Non-pigmented ciliary epithelial cell (primary cell): Measurements from ENCODE around the gene SMTNL2.
"Not testable (repeated sequence)": the region's sequence is repeated elsewhere in the genome, so short reads cannot be mapped to it uniquely, and the experiment has no call there.

Source experiments
- DNase-seq: peaks from one replicate; pipeline ENCODE4 v3.0.0-alpha.2; 2010; ENCODE audit warnings: low read depth

SMTNL2 gene

GRCh38 chr17:4634976-4635375 is 50.6 kb downstream of the SMTNL2 start:
- no peak for DNase-seq

GRCh38 chr17:4635823-4636375 is 51.6 kb downstream of the SMTNL2 start:
- no peak for DNase-seq

GRCh38 chr17:4636474-4637100 is 52.3 kb downstream of the SMTNL2 start:
- DNase-seq: no peak

- DNase-seq: not testable (repeated sequence)
Observed at GRCh38 chr17:4638766-4639165, 54.4 kb downstream of the SMTNL2 start.

- not testable (repeated sequence) for DNase-seq
Observed at GRCh38 chr17:4639301-4640059, 55.2 kb downstream of the SMTNL2 start.

DNA sequence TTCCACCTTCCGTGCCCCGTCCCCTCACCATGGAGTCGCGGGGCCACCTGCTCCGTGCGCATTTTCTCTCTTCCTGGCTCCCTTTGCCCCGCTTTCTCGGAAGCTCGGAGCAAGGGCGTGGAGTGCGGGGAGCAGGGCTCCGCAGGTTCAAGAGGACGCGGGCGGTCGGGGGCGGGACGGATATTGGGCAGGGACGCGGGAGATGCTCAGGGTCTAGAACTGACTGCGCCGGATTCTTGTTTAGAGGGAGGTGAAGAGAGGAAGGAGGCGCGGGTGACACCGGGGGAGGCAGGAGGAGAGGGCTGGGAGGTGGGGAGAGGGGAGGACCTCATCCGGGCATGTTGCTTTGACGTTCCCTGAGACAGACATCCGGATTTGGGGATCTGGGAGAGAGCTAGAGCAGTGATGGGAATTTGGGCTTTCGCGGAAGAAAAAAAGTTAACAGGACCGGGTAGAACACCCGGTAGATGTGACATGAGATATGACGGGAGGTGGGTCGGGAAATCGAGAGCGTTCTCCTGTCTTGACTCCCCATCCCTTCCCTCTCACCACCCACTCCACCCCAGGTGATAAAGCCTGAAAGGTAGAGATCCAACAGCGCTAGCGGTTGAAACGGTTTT is 56.4 kb downstream of the SMTNL2 start:
- not testable (repeated sequence) for DNase-seq

DNA sequence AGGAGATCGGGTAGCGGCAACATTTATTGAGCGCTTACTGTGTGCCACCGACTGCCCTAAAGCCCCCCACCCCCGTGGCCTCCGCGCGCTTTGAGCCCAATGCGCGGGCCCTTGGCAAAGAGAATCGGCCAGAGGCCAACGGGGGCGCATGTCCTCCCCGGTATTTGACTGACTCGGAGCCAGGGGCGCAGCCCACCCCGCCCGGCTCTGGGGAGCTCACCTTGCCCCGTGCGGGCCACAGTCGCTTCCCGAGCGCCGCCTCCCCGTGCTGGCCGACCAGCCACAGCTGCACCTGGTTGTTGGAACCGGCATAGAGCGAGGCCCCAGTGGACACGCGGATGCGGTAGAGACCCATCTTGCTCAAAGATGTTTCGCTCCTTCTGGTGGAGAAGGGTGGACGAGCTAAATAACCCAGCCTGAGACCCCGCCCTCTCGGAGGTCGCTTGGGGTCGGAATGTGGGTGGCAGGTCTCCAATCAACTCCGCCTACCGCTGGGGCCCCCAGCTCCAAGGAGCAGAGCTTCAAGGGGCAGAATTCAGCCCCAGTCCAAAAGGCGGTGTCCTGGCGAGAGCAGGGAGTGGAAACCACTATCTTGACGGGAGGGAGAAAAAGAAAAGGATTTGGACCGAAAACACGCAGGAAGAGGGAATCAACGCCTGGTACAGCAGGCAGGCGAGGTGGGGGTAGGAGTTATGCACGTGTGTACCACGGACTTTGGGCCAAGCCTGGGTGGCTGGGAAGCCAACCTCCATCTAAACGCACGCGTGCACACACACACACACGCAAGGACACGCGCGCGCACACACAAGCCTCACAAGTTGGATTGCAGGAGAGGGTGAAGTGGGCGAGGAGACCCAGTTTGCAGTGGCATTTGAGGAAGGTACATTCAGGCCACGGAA is 57.2 kb downstream of the SMTNL2 start, which contains the start of gene ALOX15:
Gene ALOX15 (minus strand): TSS at position 382 of the 899 bp plus-strand sequence. CDS start 27 bp downstream, at position 355.
- DNase-seq: no peak

GRCh38 chr17:4642286-4642685 is 58.0 kb downstream of the SMTNL2 start:
- no peak for DNase-seq

DNA sequence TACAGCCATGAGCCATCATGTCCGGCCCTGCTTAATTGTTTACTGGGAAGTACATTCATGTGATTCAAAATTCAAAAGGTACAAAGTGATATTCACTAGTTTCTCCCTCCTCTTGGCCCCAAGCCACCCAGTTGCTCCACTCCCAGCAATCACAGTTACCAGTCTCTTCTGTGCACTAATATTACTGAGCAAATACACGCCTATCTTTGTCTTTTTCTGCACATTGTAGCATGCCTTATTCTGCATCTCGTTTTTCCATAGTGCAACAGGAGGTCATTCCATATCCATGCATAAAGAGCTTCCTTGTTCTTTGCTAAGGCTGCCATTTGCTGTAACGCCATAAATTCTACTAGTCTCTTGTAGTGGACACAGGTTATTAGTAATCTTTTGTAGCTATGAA is 59.3 kb downstream of the SMTNL2 start:
- no peak for DNase-seq

- no peak for DNase-seq
Observed at GRCh38 chr17:4645642-4646041, 61.3 kb downstream of the SMTNL2 start.

DNA sequence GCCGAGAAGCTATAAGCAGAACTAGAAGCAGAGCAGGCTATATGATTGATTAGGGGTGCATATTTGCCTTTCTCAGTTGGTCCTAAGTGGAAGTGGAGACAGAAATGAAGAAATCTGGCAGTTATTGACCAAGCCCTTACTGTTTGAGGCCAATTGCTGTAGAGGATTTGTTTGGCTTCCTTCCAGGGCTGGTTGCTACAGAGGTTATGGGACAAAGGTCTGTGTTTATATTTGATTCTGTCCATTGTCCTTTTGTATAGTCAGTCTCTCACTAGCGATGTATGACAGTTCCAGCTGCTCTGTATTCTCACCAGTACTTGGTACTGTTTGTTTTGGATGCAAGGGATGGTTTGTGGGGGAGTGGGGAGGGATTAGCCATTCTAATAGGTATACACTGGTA is 64.4 kb downstream of the SMTNL2 start:
- DNase-seq: no peak

DNA sequence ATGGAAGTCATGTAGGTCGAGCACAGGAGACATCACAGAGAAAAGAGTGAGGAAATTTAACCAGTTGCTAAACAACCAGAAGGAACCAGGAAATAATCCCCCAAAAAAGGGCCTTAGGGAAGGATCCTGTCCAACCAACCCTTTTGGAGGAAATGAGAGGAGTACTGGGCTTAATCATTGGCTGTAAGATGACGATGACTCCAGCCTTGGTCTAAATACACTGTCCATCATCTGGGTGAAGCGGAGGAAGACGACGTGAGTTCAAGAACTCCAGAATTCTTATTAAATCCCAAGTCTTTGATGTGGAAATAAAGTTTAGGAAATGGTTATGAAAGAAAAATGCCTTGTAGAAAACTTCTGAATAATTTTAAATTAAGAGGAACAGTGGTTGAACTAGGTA is 68.7 kb downstream of the SMTNL2 start:
- DNase-seq: no peak

- DNase-seq: not testable (repeated sequence)
Observed at GRCh38 chr17:4655933-4656332, 71.6 kb downstream of the SMTNL2 start.

GRCh38 chr17:4657678-4658077 is 73.3 kb downstream of the SMTNL2 start:
- DNase-seq: no peak
